WERI-Rb-1 (cell line): ENCODE results near the gene ARID3C.

ENCODE experiments used
- DNase-seq: peaks from one replicate; pipeline ENCODE4 v3.0.0-alpha.2; 2020
- H3K27ac ChIP-seq: fragments of 250-450 bp; sonication (Bioruptor Pico); 2 replicates; pipeline ENCODE4 v1.5.1; 2020; ENCODE audit warnings: mild to moderate bottlenecking, moderate library complexity
- H3K27me3 ChIP-seq: fragments of 250-450 bp; sonication (Bioruptor Pico); 2 replicates; pipeline ENCODE4 v1.5.1; 2021; ENCODE audit warnings: mild to moderate bottlenecking, low read depth, moderate library complexity; ENCODE audit not compliant: insufficient read depth, severe bottlenecking
- H3K36me3 ChIP-seq: fragments of 250-450 bp; sonication (Bioruptor Pico); 2 replicates; pipeline ENCODE4 v1.5.1; 2020; ENCODE audit warnings: mild to moderate bottlenecking, moderate library complexity
- H3K4me3 ChIP-seq: 2 replicates; pipeline ENCODE4 v1.5.1; 2011; ENCODE audit warnings: low read depth, mild to moderate bottlenecking, control low read depth, low read length
- H3K9me3 ChIP-seq: fragments of 250-450 bp; sonication (Bioruptor Pico); 2 replicates; pipeline ENCODE4 v1.5.1; 2021; ENCODE audit warnings: mild to moderate bottlenecking, moderate library complexity; ENCODE audit not compliant: severe bottlenecking
- TF ChIP-seq, protein P1 (sequence below): IDR thresholded peaks from 2 replicates; pipeline ENCODE4 v1.5.1; 2011; ENCODE audit warnings: low read depth, mild to moderate bottlenecking, control low read depth, inconsistent platforms, low read length

ARID3C gene

DNA sequence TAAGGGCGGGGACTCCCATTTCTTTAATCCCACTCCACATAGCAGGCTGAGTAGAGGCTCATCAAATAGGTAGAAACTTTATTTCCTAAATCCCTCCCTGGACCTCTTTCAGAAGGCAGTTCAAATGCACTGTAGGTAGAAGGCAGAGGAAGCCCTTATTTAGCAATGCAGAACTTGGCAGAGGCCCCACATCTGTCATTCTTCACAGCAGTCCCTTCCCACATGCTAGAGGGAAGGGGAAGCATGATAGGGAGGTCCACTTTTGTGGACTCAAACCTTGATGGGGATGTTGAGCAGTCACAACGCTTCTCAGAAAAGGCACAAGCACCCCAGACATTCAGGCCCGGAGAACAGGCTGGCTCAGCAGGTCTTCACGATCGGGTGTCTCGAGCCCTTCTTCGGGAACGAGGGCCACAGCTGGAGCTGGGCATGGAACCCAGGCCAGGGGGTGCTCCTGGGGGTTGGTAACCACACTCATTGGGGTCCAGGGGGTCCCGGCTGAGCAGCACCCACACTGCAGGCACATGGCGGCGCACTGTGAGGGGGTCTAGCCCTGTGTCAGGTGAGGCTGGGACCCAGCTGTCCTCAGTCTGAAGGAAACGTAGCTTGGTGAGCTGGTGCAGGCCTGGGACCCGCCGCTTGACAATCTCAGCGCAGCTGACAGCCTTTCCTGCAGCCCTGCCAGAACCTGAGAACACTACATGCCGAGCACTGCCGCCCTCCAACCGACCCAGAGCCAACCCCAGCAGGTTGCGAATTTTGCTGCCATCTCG, 18.2 kb downstream of the ARID3C start:
- Histone ChIP-seq H3K27ac (no peak overlapping the region), H3K27me3 (no peaks in the 10 kb centered on the region)
- TF ChIP-seq, protein P1, sequence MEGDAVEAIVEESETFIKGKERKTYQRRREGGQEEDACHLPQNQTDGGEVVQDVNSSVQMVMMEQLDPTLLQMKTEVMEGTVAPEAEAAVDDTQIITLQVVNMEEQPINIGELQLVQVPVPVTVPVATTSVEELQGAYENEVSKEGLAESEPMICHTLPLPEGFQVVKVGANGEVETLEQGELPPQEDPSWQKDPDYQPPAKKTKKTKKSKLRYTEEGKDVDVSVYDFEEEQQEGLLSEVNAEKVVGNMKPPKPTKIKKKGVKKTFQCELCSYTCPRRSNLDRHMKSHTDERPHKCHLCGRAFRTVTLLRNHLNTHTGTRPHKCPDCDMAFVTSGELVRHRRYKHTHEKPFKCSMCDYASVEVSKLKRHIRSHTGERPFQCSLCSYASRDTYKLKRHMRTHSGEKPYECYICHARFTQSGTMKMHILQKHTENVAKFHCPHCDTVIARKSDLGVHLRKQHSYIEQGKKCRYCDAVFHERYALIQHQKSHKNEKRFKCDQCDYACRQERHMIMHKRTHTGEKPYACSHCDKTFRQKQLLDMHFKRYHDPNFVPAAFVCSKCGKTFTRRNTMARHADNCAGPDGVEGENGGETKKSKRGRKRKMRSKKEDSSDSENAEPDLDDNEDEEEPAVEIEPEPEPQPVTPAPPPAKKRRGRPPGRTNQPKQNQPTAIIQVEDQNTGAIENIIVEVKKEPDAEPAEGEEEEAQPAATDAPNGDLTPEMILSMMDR = no peak

DNA sequence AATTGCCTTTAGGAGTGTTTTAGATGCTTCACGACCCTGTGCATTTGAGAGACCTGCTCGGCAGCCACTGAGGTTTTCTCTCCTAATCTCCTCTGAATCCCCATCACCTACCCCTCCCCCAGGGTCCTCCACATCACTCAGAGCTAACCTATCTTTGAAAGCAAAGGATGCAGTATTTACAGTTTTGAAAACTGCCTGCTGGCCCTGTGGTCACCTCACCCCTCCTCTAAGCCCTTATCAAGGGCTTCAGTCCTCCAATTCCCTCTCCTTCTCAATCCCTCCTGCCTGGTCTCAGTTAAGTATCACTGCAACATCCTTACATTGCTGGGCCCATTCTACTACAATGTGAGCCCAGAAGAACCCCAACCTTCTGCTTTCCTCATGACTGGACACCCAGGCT, 21.5 kb downstream of the ARID3C start:
- no peak overlapping the region for H3K4me3 ChIP-seq
- no peak overlapping the region for H3K27ac ChIP-seq
- no peaks in the 10 kb centered on the region for H3K9me3 ChIP-seq
- H3K36me3 ChIP-seq = no peaks in the 10 kb centered on the region; the same call in 1 of the 2 replicates
- TF ChIP-seq, protein P1 = no peak
- H3K27me3 ChIP-seq = no peaks in the 10 kb centered on the region
- DNase-seq = no peak

More for the DNA sequence above, 18.2 kb downstream of the ARID3C start:
- no peak for DNase-seq
- Histone ChIP-seq H3K36me3 (peaks cover 4% of the 10 kb centered on the region; the same call in 1 of the 2 replicates), H3K4me3 (no peak overlapping the region), H3K9me3 (no peaks in the 10 kb centered on the region)

DNA sequence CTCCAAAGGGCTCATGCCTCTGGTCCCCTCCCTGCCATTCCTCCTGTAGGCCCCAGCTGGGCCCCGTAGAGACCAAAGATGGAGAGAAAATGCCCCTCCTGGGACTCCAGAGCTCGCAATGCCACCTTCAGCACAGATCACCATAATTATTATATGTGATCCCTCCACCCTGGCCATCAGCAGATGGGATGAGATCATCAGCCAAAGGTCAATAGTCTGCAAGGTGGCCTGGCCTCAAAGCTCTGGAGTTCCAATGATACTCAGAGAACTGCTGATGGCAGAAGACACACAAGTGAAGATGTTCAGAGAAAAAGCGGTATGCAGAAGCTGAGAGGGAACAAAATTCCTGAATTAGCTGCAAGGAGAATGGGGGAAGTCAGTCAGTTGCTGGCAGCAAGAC, 22.0 kb downstream of the ARID3C start:
- TF ChIP-seq, protein P1 = no peak
- no peak overlapping the region for H3K27ac ChIP-seq
- DNase-seq = no peak
- H3K9me3 ChIP-seq = no peaks in the 10 kb centered on the region
- H3K4me3 ChIP-seq = no peak overlapping the region
- H3K27me3 ChIP-seq = no peaks in the 10 kb centered on the region
- H3K36me3 ChIP-seq = no peaks in the 10 kb centered on the region; the same call in 1 of the 2 replicates

DNA sequence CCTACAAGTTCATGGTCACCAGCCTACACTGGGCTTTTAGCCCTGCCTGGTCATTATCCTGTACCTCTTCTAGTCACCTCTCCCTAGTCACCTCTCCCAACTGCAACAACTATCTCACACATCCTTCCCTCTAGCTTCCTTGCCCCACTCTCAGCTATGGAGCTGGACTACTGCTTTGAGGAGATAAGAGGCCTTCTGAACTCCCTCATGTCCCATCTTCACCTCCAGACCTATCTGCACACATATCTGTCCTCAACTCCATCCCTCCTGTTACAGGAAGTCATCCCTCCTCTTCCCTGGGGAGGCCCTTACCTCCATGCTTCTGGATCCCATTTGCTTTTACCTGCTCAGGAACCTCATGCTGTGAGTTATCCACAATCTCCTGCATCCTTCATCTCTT, 22.7 kb downstream of the ARID3C start:
- H3K27me3 ChIP-seq = no peaks in the 10 kb centered on the region
- TF ChIP-seq, protein P1 = no peak
- no peak overlapping the region for H3K27ac ChIP-seq
- no peaks in the 10 kb centered on the region; the same call in 1 of the 2 replicates for H3K36me3 ChIP-seq
- H3K9me3 ChIP-seq = no peaks in the 10 kb centered on the region
- H3K4me3 ChIP-seq = no peak overlapping the region
- no peak for DNase-seq

DNA sequence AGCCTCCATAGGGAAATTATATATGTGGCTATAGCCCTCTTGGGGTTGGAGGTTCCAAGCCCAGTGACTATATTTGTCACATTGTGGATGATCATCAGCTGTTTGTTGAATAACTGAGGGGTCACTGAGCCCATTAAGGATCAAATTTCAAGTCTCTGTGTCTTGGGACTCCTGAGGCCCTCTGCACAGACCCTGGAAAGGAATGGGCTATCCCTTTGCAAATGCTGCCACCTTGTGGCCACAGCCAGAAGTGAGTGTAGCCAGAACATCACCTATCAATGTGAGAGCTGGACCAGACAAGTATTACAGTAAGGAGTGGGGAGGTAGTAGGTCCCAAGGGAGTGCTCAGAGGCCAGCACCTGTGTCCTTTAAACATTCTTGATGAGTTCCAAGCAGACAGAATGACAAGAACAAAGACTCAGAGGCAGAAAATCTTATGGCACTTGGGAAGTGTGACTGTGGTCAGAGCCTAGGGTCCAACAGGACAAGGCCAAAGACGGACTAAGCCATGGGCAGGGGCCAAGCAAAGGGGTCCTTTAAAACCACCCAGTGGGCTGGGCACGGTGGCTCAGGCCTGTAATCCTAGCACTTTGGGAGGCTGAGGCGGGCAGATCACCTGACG, 25.1 kb downstream of the ARID3C start:
- H3K9me3 ChIP-seq = no peaks in the 10 kb centered on the region
- no peak overlapping the region for H3K27ac ChIP-seq
- DNase-seq = peak; percentile 84
- H3K27me3 ChIP-seq = no peaks in the 10 kb centered on the region
- TF ChIP-seq, protein P1 = peak; percentile 83
- H3K4me3 ChIP-seq = no peak overlapping the region
- no peaks in the 10 kb centered on the region for H3K36me3 ChIP-seq
